HEK293 (cell line): ENCODE measurements around the gene KIF18B.

ENCODE experiments used
- AEBP2 ChIP-seq: fragments of 450-650 bp; formaldehyde crosslinking; IDR thresholded peaks from 2 replicates; pipeline ENCODE4 v1.5.1; 2016; ENCODE audit warnings: missing biosample characterization, missing genetic modification characterization, borderline replicate concordance
- GLI4 ChIP-seq: fragments of 450-650 bp; formaldehyde crosslinking; IDR thresholded peaks from 2 replicates; pipeline ENCODE4 v1.5.1; 2016; ENCODE audit warnings: missing biosample characterization, missing genetic modification characterization
- GLIS1 ChIP-seq: fragments of 450-650 bp; formaldehyde crosslinking; IDR thresholded peaks from 2 replicates; pipeline ENCODE4 v1.5.1; 2016; ENCODE audit warnings: missing biosample characterization, missing genetic modification characterization
- GLIS2 ChIP-seq: fragments of 450-650 bp; formaldehyde crosslinking; IDR thresholded peaks from 2 replicates; pipeline ENCODE4 v1.5.1; 2016; ENCODE audit warnings: missing biosample characterization, missing genetic modification characterization
- HOXA7 ChIP-seq: sonication (generic); formaldehyde crosslinking; IDR thresholded peaks from 2 replicates; pipeline ENCODE4 v1.8.1; 2022; ENCODE audit warnings: missing genetic modification reagents, borderline replicate concordance
- PRDM6 ChIP-seq: fragments of 450-650 bp; formaldehyde crosslinking; IDR thresholded peaks from 2 replicates; pipeline ENCODE4 v1.5.1; 2017; ENCODE audit warnings: missing biosample characterization, missing genetic modification characterization
- SETDB1 ChIP-seq: IDR thresholded peaks from one replicate; pipeline ENCODE4 v1.6.1; 2017; ENCODE audit warnings: mild to moderate bottlenecking, low read length, moderate library complexity, mixed read lengths; ENCODE audit not compliant: insufficient read length
- SP7 ChIP-seq: fragments of 450-650 bp; formaldehyde crosslinking; IDR thresholded peaks from 2 replicates; pipeline ENCODE4 v1.5.1; 2016; ENCODE audit warnings: missing biosample characterization, missing genetic modification characterization
- YY2 ChIP-seq: fragments of 450-650 bp; formaldehyde crosslinking; IDR thresholded peaks from 2 replicates; pipeline ENCODE4 v1.5.1; 2016; ENCODE audit warnings: missing biosample characterization, missing genetic modification characterization
- ZBTB7A ChIP-seq: fragments of 450-650 bp; formaldehyde crosslinking; IDR thresholded peaks from 2 replicates; pipeline ENCODE4 v1.5.1; 2016; ENCODE audit warnings: low read depth, missing biosample characterization, missing genetic modification characterization
- ZNF132 ChIP-seq: fragments of 450-650 bp; formaldehyde crosslinking; IDR thresholded peaks from 2 replicates; pipeline ENCODE4 v1.5.1; 2017; ENCODE audit warnings: missing biosample characterization, missing genetic modification characterization, borderline replicate concordance
- ZNF133 ChIP-seq: fragments of 450-650 bp; formaldehyde crosslinking; IDR thresholded peaks from 2 replicates; pipeline ENCODE4 v1.5.1; 2016; ENCODE audit warnings: missing biosample characterization, missing genetic modification characterization
- ZNF157 ChIP-seq: fragments of 450-650 bp; formaldehyde crosslinking; IDR thresholded peaks from 2 replicates; pipeline ENCODE4 v1.5.1; 2016; ENCODE audit warnings: missing biosample characterization, missing genetic modification characterization
- ZNF223 ChIP-seq: fragments of 450-650 bp; formaldehyde crosslinking; IDR thresholded peaks from 2 replicates; pipeline ENCODE4 v1.5.1; 2016; ENCODE audit warnings: missing biosample characterization, missing genetic modification characterization
- ZNF239 ChIP-seq: fragments of 450-650 bp; formaldehyde crosslinking; IDR thresholded peaks from 2 replicates; pipeline ENCODE4 v1.5.1; 2016; ENCODE audit warnings: missing biosample characterization, missing genetic modification characterization
- ZNF266 ChIP-seq: fragments of 450-650 bp; formaldehyde crosslinking; IDR thresholded peaks from 2 replicates; pipeline ENCODE4 v1.5.1; 2016; ENCODE audit warnings: missing biosample characterization, missing genetic modification characterization, low read depth
- ZNF302 ChIP-seq: fragments of 450-650 bp; formaldehyde crosslinking; IDR thresholded peaks from 2 replicates; pipeline ENCODE4 v1.5.1; 2016; ENCODE audit warnings: missing biosample characterization, missing genetic modification characterization, low read depth
- ZNF394 ChIP-seq: fragments of 450-650 bp; formaldehyde crosslinking; IDR thresholded peaks from 2 replicates; pipeline ENCODE4 v1.5.1; 2016; ENCODE audit warnings: missing biosample characterization, missing genetic modification characterization, mild to moderate bottlenecking, moderate library complexity, borderline replicate concordance
- ZNF501 ChIP-seq: fragments of 450-650 bp; formaldehyde crosslinking; IDR thresholded peaks from 2 replicates; pipeline ENCODE4 v1.5.1; 2016; ENCODE audit warnings: missing biosample characterization, missing genetic modification characterization
- ZNF529 ChIP-seq: fragments of 450-650 bp; formaldehyde crosslinking; IDR thresholded peaks from 2 replicates; pipeline ENCODE4 v1.5.1; 2017; ENCODE audit warnings: missing genetic modification characterization, missing biosample characterization; ENCODE audit not compliant: insufficient replicate concordance
- ZNF544 ChIP-seq: fragments of 450-650 bp; formaldehyde crosslinking; IDR thresholded peaks from 2 replicates; pipeline ENCODE4 v1.5.0; 2017; ENCODE audit warnings: missing biosample characterization, missing genetic modification characterization
- ZNF776 ChIP-seq: fragments of 450-650 bp; formaldehyde crosslinking; IDR thresholded peaks from 2 replicates; pipeline ENCODE4 v1.5.0; 2017; ENCODE audit warnings: missing biosample characterization, missing genetic modification characterization, borderline replicate concordance
- ZNF837 ChIP-seq: fragments of 450-650 bp; formaldehyde crosslinking; IDR thresholded peaks from 2 replicates; pipeline ENCODE4 v1.5.1; 2016; ENCODE audit warnings: missing biosample characterization, missing genetic modification characterization
- TF ChIP-seq, protein P1 (sequence below): sonication (generic); formaldehyde crosslinking; IDR thresholded peaks from 2 replicates; pipeline ENCODE4 v1.8.1; 2022; ENCODE audit warnings: mild to moderate bottlenecking, moderate library complexity, missing genetic modification reagents
- TF ChIP-seq, protein P2 (sequence below): fragments of 450-650 bp; formaldehyde crosslinking; IDR thresholded peaks from 2 replicates; pipeline ENCODE4 v1.5.1; 2016; ENCODE audit warnings: missing biosample characterization, missing genetic modification characterization
- TF ChIP-seq, protein P3 (sequence below): fragments of 450-650 bp; formaldehyde crosslinking; IDR thresholded peaks from 2 replicates; pipeline ENCODE4 v1.5.1; 2016; ENCODE audit warnings: missing biosample characterization, missing genetic modification characterization
- TF ChIP-seq, protein P4 (sequence below): fragments of 450-650 bp; formaldehyde crosslinking; conservative IDR thresholded peaks from 2 replicates; pipeline ENCODE4 v1.5.1; 2016; ENCODE audit warnings: low read depth, missing biosample characterization, missing genetic modification characterization

KIF18B gene

DNA sequence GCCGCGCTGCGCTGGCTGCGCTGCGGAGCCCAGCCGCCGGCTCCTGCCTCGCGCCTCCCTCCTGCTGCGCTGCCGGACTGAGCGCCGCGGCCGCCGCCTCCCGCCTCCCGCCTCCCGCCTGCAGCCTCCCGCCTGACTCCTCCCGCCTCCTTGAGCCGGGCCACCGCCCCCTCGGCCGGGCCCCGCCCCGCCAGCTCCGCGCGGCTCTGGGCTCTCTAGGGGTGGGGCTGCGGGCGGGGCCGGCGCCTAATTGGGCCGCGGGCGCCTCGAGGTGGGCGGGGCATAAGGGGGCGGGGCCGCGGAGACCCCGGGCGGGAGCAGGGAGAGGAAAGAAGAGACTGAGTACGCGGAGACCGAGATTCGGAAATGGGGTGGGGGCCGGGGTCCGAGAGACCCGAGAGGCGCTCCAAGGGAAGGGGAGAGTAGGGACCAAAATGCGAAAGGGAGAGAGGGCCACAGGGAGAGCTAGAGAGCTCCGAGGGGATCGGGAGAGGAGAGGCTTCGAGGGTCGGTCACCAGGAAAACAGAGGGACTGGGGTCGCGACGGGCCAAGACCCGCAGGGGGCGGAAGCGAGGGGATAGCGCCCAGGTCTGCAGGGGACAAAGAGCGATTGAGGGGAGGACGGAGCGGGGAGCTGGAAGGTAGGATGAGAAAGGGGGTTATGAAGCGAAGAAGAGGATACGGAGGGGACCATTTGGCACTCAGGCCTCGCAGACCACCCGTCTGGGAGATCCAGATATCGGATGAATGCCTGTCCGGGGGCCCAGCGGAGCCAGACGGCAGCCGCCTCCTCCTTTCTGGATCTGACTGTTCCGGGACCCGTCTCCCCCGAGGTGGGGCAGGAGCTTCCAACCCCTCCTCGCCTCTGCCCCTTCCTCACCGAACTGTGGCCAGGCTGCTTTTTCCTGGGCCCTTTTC is 20.9 kb upstream of the KIF18B start, which contains the start of gene C1QL1 (continued):
- TF ChIP-seq, protein P1, sequence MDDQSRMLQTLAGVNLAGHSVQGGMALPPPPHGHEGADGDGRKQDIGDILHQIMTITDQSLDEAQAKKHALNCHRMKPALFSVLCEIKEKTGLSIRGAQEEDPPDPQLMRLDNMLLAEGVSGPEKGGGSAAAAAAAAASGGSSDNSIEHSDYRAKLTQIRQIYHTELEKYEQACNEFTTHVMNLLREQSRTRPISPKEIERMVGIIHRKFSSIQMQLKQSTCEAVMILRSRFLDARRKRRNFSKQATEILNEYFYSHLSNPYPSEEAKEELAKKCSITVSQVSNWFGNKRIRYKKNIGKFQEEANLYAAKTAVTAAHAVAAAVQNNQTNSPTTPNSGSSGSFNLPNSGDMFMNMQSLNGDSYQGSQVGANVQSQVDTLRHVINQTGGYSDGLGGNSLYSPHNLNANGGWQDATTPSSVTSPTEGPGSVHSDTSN (CRISPR knock-in tag): peak; percentile 56; the same call in 1 of the 2 replicates
- TF ChIP-seq ZNF223 (no peak), ZNF776 (tag by site-specific recombination) (no peak), ZNF544 (no peak), PRDM6 (tag by site-specific recombination) (no peak), YY2 (tag by site-specific recombination) (no peak), ZNF133 (tag by site-specific recombination) (no peak), ZNF394 (no peak), ZBTB7A (tag by site-specific recombination) (peak; percentile 92), SP7 (peak; percentile 53; the same call in 1 of the 2 replicates), ZNF837 (tag by site-specific recombination) (no peak), ZNF132 (tag by site-specific recombination) (no peak), ZNF529 (tag by site-specific recombination) (no peak), HOXA7 (CRISPR knock-in tag) (no peak), ZNF302 (tag by site-specific recombination) (no peak), GLI4 (tag by site-specific recombination) (no peak), SETDB1 (no peak), GLIS1 (peak; percentile 73), ZNF157 (tag by site-specific recombination) (no peak), ZNF501 (tag by site-specific recombination) (no peak), GLIS2 (tag by site-specific recombination) (peak; percentile 81), ZNF266 (tag by site-specific recombination) (no peak), ZNF239 (no peak), AEBP2 (tag by site-specific recombination) (no peak)
- TF ChIP-seq, protein P2, sequence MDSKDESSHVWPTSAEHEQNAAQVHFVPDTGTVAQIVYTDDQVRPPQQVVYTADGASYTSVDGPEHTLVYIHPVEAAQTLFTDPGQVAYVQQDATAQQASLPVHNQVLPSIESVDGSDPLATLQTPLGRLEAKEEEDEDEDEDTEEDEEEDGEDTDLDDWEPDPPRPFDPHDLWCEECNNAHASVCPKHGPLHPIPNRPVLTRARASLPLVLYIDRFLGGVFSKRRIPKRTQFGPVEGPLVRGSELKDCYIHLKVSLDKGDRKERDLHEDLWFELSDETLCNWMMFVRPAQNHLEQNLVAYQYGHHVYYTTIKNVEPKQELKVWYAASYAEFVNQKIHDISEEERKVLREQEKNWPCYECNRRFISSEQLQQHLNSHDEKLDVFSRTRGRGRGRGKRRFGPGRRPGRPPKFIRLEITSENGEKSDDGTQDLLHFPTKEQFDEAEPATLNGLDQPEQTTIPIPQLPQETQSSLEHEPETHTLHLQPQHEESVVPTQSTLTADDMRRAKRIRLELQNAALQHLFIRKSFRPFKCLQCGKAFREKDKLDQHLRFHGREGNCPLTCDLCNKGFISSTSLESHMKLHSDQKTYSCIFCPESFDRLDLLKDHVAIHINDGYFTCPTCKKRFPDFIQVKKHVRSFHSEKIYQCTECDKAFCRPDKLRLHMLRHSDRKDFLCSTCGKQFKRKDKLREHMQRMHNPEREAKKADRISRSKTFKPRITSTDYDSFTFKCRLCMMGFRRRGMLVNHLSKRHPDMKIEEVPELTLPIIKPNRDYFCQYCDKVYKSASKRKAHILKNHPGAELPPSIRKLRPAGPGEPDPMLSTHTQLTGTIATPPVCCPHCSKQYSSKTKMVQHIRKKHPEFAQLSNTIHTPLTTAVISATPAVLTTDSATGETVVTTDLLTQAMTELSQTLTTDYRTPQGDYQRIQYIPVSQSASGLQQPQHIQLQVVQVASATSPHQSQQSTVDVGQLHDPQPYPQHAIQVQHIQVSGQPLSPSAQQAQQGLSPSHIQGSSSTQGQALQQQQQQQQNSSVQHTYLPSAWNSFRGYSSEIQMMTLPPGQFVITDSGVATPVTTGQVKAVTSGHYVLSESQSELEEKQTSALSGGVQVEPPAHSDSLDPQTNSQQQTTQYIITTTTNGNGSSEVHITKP (tag by site-specific recombination): peak; percentile 63
- TF ChIP-seq, protein P3, sequence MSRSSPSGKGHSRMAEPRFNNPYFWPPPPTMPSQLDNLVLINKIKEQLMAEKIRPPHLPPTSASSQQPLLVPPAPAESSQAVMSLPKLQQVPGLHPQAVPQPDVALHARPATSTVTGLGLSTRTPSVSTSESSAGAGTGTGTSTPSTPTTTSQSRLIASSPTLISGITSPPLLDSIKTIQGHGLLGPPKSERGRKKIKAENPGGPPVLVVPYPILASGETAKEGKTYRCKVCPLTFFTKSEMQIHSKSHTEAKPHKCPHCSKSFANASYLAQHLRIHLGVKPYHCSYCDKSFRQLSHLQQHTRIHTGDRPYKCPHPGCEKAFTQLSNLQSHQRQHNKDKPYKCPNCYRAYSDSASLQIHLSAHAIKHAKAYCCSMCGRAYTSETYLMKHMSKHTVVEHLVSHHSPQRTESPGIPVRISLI (tag by site-specific recombination): no peak
- TF ChIP-seq, protein P4, sequence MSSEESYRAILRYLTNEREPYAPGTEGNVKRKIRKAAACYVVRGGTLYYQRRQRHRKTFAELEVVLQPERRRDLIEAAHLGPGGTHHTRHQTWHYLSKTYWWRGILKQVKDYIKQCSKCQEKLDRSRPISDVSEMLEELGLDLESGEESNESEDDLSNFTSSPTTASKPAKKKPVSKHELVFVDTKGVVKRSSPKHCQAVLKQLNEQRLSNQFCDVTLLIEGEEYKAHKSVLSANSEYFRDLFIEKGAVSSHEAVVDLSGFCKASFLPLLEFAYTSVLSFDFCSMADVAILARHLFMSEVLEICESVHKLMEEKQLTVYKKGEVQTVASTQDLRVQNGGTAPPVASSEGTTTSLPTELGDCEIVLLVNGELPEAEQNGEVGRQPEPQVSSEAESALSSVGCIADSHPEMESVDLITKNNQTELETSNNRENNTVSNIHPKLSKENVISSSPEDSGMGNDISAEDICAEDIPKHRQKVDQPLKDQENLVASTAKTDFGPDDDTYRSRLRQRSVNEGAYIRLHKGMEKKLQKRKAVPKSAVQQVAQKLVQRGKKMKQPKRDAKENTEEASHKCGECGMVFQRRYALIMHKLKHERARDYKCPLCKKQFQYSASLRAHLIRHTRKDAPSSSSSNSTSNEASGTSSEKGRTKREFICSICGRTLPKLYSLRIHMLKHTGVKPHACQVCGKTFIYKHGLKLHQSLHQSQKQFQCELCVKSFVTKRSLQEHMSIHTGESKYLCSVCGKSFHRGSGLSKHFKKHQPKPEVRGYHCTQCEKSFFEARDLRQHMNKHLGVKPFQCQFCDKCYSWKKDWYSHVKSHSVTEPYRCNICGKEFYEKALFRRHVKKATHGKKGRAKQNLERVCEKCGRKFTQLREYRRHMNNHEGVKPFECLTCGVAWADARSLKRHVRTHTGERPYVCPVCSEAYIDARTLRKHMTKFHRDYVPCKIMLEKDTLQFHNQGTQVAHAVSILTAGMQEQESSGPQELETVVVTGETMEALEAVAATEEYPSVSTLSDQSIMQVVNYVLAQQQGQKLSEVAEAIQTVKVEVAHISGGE (tag by site-specific recombination): no peak
